H7 (cell line): ENCODE data around the gene GNAQ. TPM values are rescaled to one million over a fixed set of nuclear protein-coding genes. Genes with fewer than 3 reads are reported as not detected.
A peak's percentile ranks its signal among the peaks of the same experiment; 100 is the strongest.

Experiments used
- DNase-seq: peaks from one replicate; pipeline ENCODE4 v3.0.0; 2012
- H3K27me3 ChIP-seq: 2 replicates; pipeline ENCODE4 v1.6.0; 2011; ENCODE audit warnings: mild to moderate bottlenecking, low read length; ENCODE audit not compliant: control insufficient read depth, insufficient read depth
- H3K36me3 ChIP-seq: replicated peaks from 2 replicates; pipeline ENCODE4 v1.5.1; 2011; ENCODE audit warnings: low read length; ENCODE audit not compliant: control insufficient read depth, insufficient read depth
- H3K4me3 ChIP-seq: 2 replicates; pipeline ENCODE4 v1.5.1; 2011; ENCODE audit warnings: low read depth, mild to moderate bottlenecking, control low read depth, low read length, moderate library complexity; ENCODE audit not compliant: insufficient read depth
- total RNA-seq: library from RNA; depleted of rRNA; stranded (reverse); fragments of >200 nt; shearing (Covaris generic); gene quantifications from 2 replicates; pipeline ENCODE4 v1.2.3, GENCODE V29; 2014

The GNAQ gene
- total RNA-seq, 1 experiment from 2014 or later: 24.8 TPM

DNA sequence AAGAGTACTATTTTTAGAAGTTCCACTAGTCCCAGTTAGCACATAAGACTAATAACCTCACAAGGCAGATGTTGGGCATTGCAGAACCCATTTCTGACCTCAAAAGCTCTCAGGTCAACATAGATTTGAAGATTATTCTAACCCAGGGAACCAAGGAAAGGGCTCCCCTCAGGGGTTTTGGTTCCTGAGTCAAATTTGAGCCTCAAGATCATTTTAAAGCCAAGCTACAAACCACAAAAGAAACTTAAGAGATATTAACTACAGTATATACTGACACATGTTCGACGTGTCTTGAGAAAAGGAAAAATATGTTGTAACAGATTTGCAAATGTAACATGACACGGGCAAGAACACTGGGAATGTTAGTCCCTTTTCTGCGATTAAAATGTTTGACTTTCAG is 88.6 kb downstream of the GNAQ start:
- Histone ChIP-seq H3K27me3 (no peaks in the 10 kb centered on the region), H3K4me3 (no peak overlapping the region), H3K36me3 (no peaks in the 10 kb centered on the region)
- DNase-seq: no peak

DNA sequence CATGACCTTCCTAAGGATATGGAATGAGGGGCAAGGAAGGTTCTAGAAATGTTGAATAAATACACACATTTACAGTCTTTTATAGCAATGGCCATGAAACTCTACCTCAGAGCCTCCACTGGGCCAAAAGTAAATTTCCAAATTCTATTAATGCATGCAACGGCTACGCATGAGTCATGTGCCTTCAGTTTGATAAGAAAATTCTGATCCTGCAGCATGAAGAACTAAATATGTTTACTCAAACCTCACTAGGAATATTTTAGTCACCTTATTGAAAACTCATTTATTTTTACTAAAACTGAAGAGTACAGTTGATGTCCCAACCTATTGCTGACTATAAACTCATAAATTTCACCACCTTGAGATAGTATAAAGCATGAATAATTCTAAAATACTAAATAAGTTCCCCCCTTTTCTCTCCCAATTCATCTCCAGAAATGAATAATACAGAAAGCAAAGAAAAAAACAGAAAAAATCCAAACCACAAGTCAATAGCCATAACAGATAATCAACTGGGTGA is 92.4 kb downstream of the GNAQ start:
- no peak for DNase-seq
- no peaks in the 10 kb centered on the region for H3K36me3 ChIP-seq
- no peak overlapping the region for H3K4me3 ChIP-seq
- H3K27me3 ChIP-seq: no peaks in the 10 kb centered on the region

DNA sequence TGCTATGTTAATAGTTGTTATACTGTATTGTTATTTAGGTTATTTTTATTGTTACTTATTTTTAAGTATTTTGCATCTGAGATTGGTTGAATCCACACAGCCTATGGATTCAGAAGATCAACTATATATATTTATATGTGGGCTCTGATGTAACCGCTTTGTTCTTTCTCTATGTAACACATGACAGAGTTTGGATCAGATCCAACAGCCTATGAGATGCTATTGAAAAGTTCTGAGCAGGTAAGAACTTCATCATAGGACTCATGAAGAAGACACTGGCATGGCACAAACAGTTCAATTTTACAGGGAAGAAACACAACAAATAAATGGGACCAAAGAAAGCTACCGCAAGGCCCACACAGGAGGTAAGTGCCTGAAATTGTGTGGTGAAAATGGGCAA is 93.4 kb downstream of the GNAQ start:
- Histone ChIP-seq H3K36me3 (no peaks in the 10 kb centered on the region), H3K27me3 (no peaks in the 10 kb centered on the region), H3K4me3 (no peak overlapping the region)
- no peak for DNase-seq

DNA sequence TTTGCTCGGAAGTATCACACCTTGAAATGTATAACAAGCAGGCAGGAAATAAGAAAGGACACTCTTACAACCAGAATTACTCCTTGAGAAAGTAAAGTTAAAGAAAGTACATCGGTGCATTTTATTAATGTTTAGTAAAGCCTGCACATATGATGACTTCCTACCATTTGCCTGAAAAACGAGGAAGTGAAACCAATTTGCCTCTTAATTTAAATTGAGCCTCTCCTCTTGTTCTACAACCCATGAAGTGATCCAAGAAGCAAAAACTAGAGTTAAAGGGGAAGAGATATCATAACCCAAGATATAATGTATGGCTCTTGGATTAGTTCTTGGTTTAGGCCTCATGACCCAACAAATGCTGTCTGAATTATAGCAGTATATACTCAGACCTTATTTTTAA is 95.6 kb downstream of the GNAQ start:
- no peak overlapping the region for H3K4me3 ChIP-seq
- H3K27me3 ChIP-seq: no peaks in the 10 kb centered on the region
- no peak for DNase-seq
- no peaks in the 10 kb centered on the region for H3K36me3 ChIP-seq

DNA sequence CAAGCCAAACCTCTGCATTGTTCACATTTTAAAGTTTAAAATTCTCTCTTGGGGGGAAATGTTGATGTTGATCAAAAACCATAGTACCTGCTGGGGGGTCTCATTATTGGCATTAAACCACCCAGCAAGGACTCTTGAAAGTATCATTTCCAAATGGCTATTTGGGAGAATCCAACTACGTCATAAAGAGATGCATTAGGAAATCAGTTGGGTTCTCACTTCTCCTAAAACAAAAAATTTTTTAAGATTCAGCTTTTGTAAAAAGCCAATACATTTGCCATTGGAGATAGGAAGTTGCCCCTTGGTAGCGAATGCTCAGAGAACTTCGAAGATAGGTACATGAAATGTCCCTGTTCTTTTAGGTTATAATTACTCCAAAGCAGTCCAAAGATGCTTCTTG is 96.4 kb downstream of the GNAQ start:
- Histone ChIP-seq H3K4me3 (no peak overlapping the region), H3K36me3 (no peaks in the 10 kb centered on the region), H3K27me3 (no peaks in the 10 kb centered on the region)
- no peak for DNase-seq

DNA sequence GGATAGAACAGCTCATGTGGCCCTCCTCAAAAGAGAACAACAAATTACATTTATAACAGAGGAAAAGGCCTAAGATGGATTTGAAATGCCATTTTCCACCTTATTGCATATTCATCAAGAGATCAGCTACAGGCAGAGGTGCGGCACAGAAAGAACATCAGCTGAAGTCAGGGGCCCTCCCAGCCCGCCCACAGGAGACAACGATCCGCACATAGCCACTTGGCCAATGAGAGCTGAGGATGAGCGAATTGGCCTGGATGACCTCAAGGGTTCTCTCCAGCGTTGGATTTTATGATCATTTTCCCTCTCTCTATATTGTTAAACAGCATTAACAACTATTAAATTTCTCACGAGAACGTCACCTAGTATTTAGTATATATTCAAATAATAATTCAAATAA is 97.6 kb downstream of the GNAQ start:
- no peak overlapping the region for H3K4me3 ChIP-seq

DNA sequence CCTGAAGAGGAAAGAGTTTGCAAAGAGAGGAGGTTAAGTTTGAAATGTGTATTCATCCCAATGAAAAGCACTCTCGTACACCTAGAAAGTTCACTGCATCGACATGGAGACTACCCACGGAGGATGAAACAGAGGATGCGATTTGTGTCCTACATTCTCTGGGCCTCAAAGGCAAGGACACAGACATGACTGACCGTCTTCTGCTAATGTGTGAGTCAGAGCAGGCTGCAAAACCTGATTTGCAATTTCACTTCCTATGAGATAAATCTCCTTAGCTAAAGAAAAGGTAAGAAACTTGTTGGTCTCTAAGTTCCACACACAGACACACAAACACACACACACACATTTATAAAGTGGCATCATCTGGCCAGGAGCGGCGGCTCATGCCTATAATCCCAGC is 98.6 kb downstream of the GNAQ start:
- no peaks in the 10 kb centered on the region for H3K36me3 ChIP-seq
- no peak for DNase-seq

More for the DNA sequence above, 97.6 kb downstream of the GNAQ start:
- H3K27me3 ChIP-seq: no peaks in the 10 kb centered on the region
- H3K36me3 ChIP-seq: no peaks in the 10 kb centered on the region
- DNase-seq: peak; percentile 12

DNA sequence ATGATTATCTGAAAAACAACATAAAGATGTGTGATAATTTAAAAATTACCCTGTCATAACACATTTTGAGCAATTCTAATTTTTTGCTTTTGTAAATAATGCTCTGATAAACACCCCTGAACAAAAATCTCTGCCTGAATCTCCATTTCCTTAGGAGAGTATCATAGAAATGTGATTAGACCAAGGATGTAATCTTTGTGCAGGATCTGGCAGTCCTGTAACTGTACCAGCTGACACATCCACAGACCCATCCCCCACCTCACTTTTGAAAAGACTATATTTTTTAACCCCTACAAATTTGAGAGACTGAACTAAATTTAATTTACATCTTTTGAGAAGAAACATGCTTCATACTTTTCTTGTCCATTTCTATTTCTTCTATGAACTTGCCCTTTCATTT is 101.7 kb downstream of the GNAQ start:
- DNase-seq: no peak
- H3K36me3 ChIP-seq: no peaks in the 10 kb centered on the region
- no peaks in the 10 kb centered on the region for H3K27me3 ChIP-seq

More for the DNA sequence above, 98.6 kb downstream of the GNAQ start:
- Histone ChIP-seq H3K27me3 (no peaks in the 10 kb centered on the region), H3K4me3 (no peak overlapping the region)

DNA sequence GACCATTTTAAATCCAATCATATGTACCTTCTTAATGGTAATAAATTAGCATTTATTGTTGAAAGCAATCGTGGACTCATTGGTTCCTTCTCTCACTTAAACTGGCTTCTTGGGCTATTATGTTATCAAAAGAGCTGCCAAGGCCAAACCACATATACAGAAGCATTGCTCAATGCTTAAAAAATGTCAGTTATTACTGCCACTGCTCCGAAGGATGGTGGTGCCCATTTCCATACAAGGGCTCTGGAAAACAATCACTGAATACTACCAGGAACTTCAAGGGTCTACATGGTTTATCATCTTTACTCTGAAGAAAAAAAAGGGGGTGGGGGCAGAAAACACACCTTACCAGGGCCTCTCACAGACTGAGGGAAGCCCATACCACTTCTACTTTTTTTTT is 104.3 kb downstream of the GNAQ start:
- DNase-seq: no peak
- H3K4me3 ChIP-seq: no peak overlapping the region
- no peaks in the 10 kb centered on the region for H3K27me3 ChIP-seq
- H3K36me3 ChIP-seq: no peaks in the 10 kb centered on the region

More for the DNA sequence above, 101.7 kb downstream of the GNAQ start:
- no peak overlapping the region for H3K4me3 ChIP-seq

DNA sequence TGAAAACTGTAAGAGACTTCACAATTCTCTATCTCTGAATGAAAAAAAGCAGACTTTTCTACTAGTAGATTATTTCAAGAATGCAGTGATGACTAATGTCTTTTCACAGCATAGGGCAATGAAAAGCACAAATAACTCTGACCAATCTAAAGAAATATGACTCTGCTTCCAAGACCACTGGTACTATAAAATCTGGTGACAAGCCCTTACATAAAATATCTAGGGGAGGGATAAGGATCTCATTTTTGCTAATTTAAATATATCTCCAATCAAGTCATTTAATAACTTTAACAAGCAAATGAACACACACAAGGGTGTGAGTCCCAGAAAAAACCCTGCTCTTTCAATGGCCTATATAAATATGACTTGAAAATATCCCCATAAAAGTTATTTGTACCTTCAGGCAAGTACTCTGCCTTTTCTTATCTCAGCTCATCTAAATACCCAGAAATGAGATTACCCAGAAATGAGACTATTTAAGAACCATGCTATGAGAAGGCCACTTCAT is 105.2 kb downstream of the GNAQ start:
- Histone ChIP-seq H3K4me3 (no peak overlapping the region), H3K27me3 (no peaks in the 10 kb centered on the region), H3K36me3 (no peaks in the 10 kb centered on the region)
- no peak for DNase-seq

DNA sequence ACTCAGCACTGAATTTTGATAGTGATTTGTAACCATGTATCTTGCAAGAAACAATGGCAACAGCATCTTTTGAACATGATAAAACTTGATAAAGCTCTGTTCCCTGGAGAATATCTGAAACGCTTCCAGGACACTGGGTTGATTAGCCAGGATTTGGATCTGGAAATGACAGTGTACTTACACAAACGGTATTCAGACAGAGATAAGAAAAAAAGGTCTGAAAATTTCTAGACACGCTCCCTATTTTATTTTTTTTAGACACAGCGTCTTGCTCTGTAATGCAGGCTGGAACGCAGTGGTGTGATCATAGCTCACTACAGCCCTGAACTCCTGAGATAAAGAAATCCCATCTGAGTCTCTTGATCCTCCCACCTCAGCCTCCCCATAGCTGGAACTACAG is 109.0 kb downstream of the GNAQ start:
- no peaks in the 10 kb centered on the region for H3K36me3 ChIP-seq
- H3K27me3 ChIP-seq: no peaks in the 10 kb centered on the region
- DNase-seq: no peak
- H3K4me3 ChIP-seq: no peak overlapping the region

DNA sequence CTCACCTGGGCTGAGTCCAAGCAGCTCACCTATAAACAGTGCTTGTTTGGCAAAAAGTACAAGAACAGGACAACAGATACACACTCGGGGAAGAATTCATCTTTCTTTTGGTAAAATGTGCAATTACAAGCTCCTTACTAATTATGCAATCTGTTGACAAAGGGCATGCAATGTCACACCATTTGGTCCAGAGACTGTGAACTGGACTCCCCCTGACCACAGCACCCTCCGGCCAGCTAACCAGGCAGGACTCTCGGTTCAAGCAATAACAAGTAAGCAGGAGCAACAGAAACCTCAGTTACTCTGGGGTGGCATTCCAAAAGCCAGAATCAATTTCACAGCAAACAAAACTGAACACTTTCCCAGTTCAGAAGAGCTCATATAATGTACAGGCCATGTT is 113.8 kb downstream of the GNAQ start:
- no peak for DNase-seq
- Histone ChIP-seq H3K4me3 (no peak overlapping the region), H3K36me3 (no peaks in the 10 kb centered on the region), H3K27me3 (no peaks in the 10 kb centered on the region)

DNA sequence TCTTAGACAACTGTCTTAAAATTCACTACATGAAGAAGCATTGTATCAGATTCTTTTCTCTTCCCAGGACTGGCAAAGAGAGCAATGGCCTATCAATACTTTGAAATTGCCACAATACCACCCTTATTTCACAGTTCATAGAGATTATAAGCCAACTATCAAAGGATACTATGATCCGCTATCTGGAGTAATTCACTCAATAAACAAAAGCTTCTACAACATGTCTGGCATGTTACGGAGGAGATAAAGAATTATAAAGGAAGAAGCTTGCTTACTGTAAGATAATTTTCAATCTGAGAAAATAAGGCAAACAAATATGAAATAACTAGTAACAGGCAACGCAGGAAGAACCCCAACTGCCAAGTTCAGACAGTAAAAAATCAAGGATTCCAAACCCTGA is 114.8 kb downstream of the GNAQ start:
- H3K36me3 ChIP-seq: no peaks in the 10 kb centered on the region
- no peaks in the 10 kb centered on the region for H3K27me3 ChIP-seq
- no peak for DNase-seq
- no peak overlapping the region for H3K4me3 ChIP-seq

DNA sequence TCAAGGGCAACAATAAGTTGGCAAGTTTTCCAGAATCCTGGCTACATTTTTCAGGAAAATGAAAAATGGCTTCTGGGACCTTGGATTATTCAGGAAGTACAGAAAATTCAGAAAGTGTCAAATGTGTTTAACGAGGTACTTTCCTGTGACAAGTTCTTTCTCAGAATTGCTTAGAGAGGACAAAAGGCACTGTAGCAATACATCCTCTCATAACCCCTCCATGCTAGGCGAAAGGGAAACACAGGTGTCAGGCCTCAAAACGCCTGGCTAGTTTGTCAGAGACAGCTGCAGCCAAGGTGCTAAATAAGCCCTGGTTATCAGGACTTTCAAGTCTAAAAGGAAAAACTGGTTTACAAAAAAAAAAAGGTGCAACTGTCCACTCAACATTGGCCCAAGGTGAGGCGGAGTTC is 115.2 kb downstream of the GNAQ start:
- no peak for DNase-seq
- no peaks in the 10 kb centered on the region for H3K27me3 ChIP-seq
- no peaks in the 10 kb centered on the region for H3K36me3 ChIP-seq
- no peak overlapping the region for H3K4me3 ChIP-seq

DNA sequence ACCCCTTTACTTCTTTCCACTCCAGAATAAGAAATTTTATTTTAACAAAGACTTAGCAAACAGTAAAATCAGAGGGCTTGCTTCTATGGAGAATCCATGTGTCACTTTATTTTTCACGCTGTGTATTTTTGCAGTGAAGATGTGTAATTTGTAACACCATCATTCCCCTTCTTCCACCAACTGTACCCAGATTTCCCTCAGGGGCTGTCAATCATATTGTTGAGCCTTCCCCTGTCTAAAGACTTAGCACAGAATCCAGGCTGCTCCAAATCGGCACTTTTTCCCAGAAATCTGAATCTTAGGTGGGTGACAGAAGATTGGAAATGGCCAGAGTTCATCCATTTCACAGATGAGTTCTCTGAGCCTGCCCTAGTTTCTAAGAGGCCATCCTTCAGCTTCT is 115.9 kb downstream of the GNAQ start:
- no peaks in the 10 kb centered on the region for H3K36me3 ChIP-seq
- DNase-seq: no peak
- no peak overlapping the region for H3K4me3 ChIP-seq
- H3K27me3 ChIP-seq: no peaks in the 10 kb centered on the region
